Rectal smooth muscle tissue (tissue), 1 donor: ENCODE data around the gene RTL10.

Source experiments
- H3K27ac ChIP-seq: one replicate; pipeline ENCODE4 v1.7.0; 2013; ENCODE audit warnings: low read depth, low read length, inconsistent platforms
- H3K27me3 ChIP-seq: one replicate; pipeline ENCODE4 v1.7.0; 2013; ENCODE audit warnings: low read length; ENCODE audit not compliant: control insufficient read depth, insufficient read depth
- H3K36me3 ChIP-seq: one replicate; pipeline ENCODE4 v1.7.0; 2013; ENCODE audit warnings: low read length; ENCODE audit not compliant: control insufficient read depth, insufficient read depth
- H3K4me1 ChIP-seq: one replicate; pipeline ENCODE4 v1.7.0; 2013; ENCODE audit warnings: low read length; ENCODE audit not compliant: control insufficient read depth, insufficient read depth
- H3K4me3 ChIP-seq: one replicate; pipeline ENCODE4 v1.7.0; 2013; ENCODE audit warnings: low read length
- H3K9ac ChIP-seq: one replicate; pipeline ENCODE4 v1.7.0; 2013; ENCODE audit warnings: low read length

RTL10 gene

GRCh38 chr22:19878461-19879245, 24.0 kb upstream of the RTL10 start:
- no peak overlapping the region for H3K27ac ChIP-seq
- H3K36me3 ChIP-seq = no peaks in the 10 kb centered on the region
- no peaks in the 10 kb centered on the region for H3K27me3 ChIP-seq
- H3K4me1 ChIP-seq = peaks cover 16% of the 10 kb centered on the region
- no peak overlapping the region for H3K4me3 ChIP-seq
- no peak overlapping the region for H3K9ac ChIP-seq

DNA sequence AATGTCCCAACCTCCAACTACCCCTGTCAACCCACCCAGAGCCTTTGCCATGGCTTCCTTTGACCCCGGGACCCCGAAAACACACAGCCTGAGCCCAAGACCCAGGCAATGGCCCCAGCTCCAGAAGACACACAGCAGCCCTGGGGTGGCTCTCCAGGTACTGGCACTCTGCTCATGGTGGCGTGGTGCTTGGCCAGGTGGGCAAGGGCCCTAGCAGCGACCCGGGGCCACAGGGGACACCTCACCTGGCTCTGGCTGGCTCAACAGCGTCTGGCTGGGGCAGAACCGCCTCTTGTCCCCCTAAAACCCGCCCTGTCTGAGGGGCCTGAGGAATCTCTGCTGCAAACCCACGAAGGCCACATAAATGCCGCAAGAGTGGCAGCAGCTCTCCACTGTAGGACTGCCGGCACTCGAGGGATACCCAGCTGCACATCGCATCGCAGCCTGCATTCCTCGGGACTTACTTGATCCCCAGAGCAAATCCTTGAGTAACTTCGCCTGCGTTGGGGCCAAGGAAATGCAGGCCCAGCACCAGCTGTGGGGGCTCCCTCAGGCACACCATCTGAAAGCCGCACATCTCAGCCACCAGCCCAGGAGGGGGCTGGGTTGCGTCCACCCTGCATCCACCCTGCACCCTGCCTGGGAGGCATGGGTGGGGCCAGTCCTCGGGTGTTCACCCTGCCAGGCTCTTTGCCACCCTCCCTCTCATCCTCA, 23.1 kb upstream of the RTL10 start:
- peaks cover 16% of the 10 kb centered on the region for H3K4me1 ChIP-seq
- no peaks in the 10 kb centered on the region for H3K36me3 ChIP-seq
- H3K4me3 ChIP-seq = no peak overlapping the region
- no peak overlapping the region for H3K9ac ChIP-seq
- no peak overlapping the region for H3K27ac ChIP-seq
- no peaks in the 10 kb centered on the region for H3K27me3 ChIP-seq

- H3K4me1 ChIP-seq = peaks cover 14% of the 10 kb centered on the region
- no peaks in the 10 kb centered on the region for H3K36me3 ChIP-seq
- no peaks in the 10 kb centered on the region for H3K27me3 ChIP-seq
Measured at GRCh38 chr22:19876941-19877625, 22.4 kb upstream of the RTL10 start.

GRCh38 chr22:19876314-19876940, 21.8 kb upstream of the RTL10 start:
- Histone ChIP-seq H3K27ac (no peak overlapping the region), H3K9ac (no peak overlapping the region), H3K27me3 (no peaks in the 10 kb centered on the region), H3K4me3 (no peak overlapping the region), H3K36me3 (no peaks in the 10 kb centered on the region), H3K4me1 (peaks cover 8% of the 10 kb centered on the region)

More at GRCh38 chr22:19876941-19877625, 22.4 kb upstream of the RTL10 start:
- H3K27ac ChIP-seq = no peak overlapping the region
- H3K9ac ChIP-seq = no peak overlapping the region
- no peak overlapping the region for H3K4me3 ChIP-seq

DNA sequence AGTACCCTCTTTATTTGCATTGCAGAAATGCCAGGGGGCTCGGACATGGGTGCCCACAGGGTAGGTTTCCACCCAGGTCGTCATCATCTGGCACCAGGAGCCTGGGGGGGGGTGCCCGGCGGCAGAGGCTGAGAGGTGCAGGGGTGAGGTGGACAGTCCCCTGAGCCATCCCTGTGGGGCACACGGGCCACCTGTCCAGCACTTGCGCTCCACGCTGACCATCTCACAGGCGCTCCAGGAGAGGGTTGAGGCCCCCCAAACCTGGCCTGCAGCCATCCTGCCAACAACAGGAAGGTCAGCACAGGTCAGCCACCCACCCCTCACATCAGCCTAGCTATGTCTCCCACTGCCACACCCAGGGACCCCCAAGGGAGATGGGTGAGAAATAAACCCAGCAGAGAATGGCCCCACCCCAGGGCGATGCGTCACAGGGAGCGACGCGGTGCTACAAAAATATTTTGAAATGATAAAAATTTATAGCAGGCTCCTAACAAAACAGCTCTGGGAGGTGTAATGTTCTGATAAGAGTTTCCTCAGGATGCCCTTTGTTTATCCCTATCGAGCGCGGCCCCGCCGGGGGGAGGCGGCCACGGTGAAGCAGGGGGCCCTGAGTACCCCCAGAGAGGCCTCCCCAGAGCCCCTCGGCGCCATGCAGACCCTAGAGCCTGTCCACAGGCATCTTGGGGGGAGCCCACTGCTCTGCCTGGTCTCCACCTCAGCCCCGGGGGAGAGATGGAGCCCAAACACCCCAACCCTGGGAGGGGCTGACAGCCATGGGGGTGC, 21.0 kb upstream of the RTL10 start:
- H3K9ac ChIP-seq = no peak overlapping the region
- H3K27me3 ChIP-seq = no peaks in the 10 kb centered on the region
- H3K4me1 ChIP-seq = peaks cover 3% of the 10 kb centered on the region
- H3K4me3 ChIP-seq = no peak overlapping the region
- H3K27ac ChIP-seq = no peak overlapping the region
- no peaks in the 10 kb centered on the region for H3K36me3 ChIP-seq

DNA sequence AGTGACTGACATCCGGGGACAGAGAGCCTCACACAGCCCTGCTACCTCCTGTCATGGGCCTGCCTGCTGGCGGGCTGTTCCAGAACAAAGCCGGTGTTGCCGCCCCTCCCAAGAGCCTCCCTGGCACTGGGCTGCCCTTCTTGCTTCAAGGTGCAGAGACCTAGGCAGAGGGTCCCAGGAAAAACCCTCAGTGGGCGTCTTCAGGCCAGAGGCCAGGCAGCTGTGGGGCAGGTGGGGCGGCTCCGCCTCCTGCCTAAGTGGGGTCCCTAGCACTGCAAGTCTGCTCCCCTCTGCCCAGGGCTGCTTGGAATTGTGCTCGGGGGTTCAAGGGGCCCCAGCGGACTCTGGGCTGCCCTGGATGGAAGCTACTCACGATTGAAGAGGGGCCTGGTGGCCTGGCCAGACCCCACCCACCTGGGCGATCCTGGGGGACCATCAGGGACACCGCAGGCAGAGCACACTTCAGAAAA, 20.4 kb upstream of the RTL10 start:
- no peak overlapping the region for H3K9ac ChIP-seq
- no peaks in the 10 kb centered on the region for H3K4me1 ChIP-seq
- H3K4me3 ChIP-seq = no peak overlapping the region
- H3K27ac ChIP-seq = no peak overlapping the region
- no peaks in the 10 kb centered on the region for H3K36me3 ChIP-seq
- no peaks in the 10 kb centered on the region for H3K27me3 ChIP-seq

DNA sequence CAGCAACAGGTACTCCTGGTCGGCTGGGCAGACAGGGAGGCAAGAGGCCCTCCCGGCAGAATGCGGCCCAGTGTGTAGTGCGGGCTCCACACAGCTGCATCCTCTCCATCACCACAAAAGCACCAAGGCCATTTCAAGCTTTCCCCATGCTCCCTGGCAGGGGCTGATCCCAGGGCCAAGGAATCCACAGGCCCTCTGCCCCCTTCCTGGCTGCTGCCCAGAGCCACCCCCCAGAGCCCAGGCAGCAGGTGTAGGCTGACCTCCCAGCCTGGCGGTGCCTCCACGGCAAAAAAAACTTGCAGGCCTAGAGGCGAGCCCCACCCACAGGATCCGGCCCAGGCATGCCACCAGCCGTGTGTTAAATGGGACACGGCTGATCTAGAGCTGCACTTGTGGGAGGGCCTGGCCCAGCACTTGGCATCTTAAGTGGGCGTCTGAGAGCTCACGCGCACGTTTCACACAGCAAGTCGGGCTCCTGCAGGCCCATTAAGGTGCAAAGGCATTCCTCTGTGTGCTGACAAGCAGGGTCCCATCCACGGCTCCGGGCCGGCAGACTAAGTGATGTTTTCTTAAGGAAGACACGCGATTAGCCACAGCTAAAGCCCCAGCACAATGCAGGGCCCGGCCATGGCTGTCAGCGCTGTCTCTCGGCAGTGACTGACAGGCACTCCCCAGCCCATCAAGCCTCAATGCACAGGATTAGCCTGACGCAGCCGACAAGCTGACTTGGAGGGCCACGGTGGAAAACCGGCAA, 19.8 kb upstream of the RTL10 start:
- H3K4me1 ChIP-seq = no peaks in the 10 kb centered on the region
- H3K27ac ChIP-seq = no peak overlapping the region
- H3K9ac ChIP-seq = no peak overlapping the region
- no peak overlapping the region for H3K4me3 ChIP-seq
- H3K36me3 ChIP-seq = no peaks in the 10 kb centered on the region
- H3K27me3 ChIP-seq = no peaks in the 10 kb centered on the region

DNA sequence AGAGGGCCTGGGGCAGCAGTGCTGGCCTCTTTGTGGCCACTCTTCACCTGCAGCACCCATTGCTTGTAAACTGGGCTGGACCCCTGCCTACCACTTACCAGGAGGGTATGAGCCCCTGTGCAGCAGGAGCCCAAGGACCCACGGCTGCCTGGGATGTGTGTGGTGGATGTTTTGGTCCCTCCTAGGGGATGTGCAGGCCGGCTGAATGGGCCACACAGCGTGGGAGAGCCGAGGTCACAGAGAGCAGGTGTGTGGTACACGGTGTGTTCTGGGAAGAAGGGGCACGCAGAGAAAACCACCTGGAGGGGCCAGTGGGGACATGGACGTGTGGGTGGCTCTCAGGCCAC, 19.3 kb upstream of the RTL10 start:
- no peak overlapping the region for H3K4me3 ChIP-seq
- H3K27ac ChIP-seq = no peak overlapping the region

GRCh38 chr22:19873138-19873959, 18.7 kb upstream of the RTL10 start:
- no peak overlapping the region for H3K9ac ChIP-seq
- H3K27me3 ChIP-seq = no peaks in the 10 kb centered on the region
- H3K36me3 ChIP-seq = no peaks in the 10 kb centered on the region
- H3K4me3 ChIP-seq = no peak overlapping the region
- H3K4me1 ChIP-seq = no peaks in the 10 kb centered on the region
- H3K27ac ChIP-seq = no peak overlapping the region

More for the DNA sequence above, 19.3 kb upstream of the RTL10 start:
- no peaks in the 10 kb centered on the region for H3K4me1 ChIP-seq
- H3K9ac ChIP-seq = no peak overlapping the region
- no peaks in the 10 kb centered on the region for H3K36me3 ChIP-seq
- H3K27me3 ChIP-seq = no peaks in the 10 kb centered on the region

DNA sequence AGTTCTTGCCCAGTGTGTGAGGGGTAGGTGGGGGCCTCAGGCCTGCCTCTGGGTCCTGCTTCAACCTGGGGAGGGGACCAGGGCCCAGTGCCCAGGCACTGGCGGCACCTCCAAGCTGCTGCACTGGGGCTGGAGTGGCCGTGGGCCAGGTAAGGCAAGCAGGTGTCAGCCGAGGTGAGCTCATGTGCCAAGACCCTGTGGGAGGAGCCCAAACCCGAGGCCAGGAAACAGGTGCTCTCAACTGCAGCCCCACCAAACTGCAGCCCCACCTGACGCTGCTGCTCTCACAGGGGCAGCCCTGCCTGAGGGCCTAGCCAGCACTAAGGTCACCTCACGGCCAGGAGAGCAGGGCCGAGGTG, 18.1 kb upstream of the RTL10 start:
- H3K4me1 ChIP-seq = no peaks in the 10 kb centered on the region
- H3K9ac ChIP-seq = no peak overlapping the region
- H3K36me3 ChIP-seq = no peaks in the 10 kb centered on the region
- H3K27ac ChIP-seq = no peak overlapping the region
- no peaks in the 10 kb centered on the region for H3K27me3 ChIP-seq
- no peak overlapping the region for H3K4me3 ChIP-seq
